Keratinocyte (primary cell): ENCODE results near the gene JAKMIP3.

ENCODE experiments used
- CTCF ChIP-seq, 3 experiments: IDR thresholded peaks in 1 of 3; conservative IDR thresholded peaks in 1 of 3; optimal IDR thresholded peaks in 1 of 3; 2 replicates in 2 of 3; 3 replicates in 1 of 3; pipeline versions ENCODE3 to v1.5.1; 2011; ENCODE audit warnings: low read length in 3 of 3, mild to moderate bottlenecking in 3 of 3, moderate library complexity in 2 of 3, control low read depth in 1 of 3, inconsistent platforms in 1 of 3; ENCODE audit not compliant: insufficient read depth in 2 of 3; ENCODE audit errors: extremely low read depth in 1 of 3
- EZH2 ChIP-seq: IDR thresholded peaks from one replicate; pipeline ENCODE4 v1.6.1; 2012; ENCODE audit warnings: inconsistent platforms, mild to moderate bottlenecking, low read length, moderate library complexity

GRCh38 chr10:132113766-132114365 lies 48.1 kb downstream of the JAKMIP3 start:
- TF ChIP-seq CTCF (optimal IDR thresholded peaks at IDR 0.05 in 1 of 3, IDR thresholded peaks at IDR 0.05 in 1 of 3, conservative IDR thresholded peaks at IDR 0.05 in 1 of 3; ENCODE audit: extremely low read depth in 1 of 3, insufficient read depth in 2 of 3, low read length in 3 of 3) (no peak), EZH2 (no peak)
